Hematopoietic multipotent progenitor cell treated with erythropoietin and hydrocortisone succinate and interleukin-3 and kit ligand, for 15 days (in vitro differentiated cells): ENCODE results near the gene RGS17.

Experiments
- DNase-seq: peaks from one replicate; pipeline ENCODE4 v3.0.0-alpha.2; 2015; ENCODE audit warnings: low spot score

The RGS17 gene

GRCh38 chr6:153084393-153084792, 46.7 kb downstream of the RGS17 start:
- DNase-seq: no peak

- DNase-seq: no peak
Measured at GRCh38 chr6:153083869-153084268, 47.2 kb downstream of the RGS17 start.

- DNase-seq: no peak
Measured at GRCh38 chr6:153081914-153082313, 49.2 kb downstream of the RGS17 start.

GRCh38 chr6:153076431-153076830, 54.7 kb downstream of the RGS17 start:
- DNase-seq: no peak

- DNase-seq: no peak
Measured at GRCh38 chr6:153074761-153075160, 56.3 kb downstream of the RGS17 start.

- no peak for DNase-seq
Measured at GRCh38 chr6:153073841-153074240, 57.2 kb downstream of the RGS17 start.

GRCh38 chr6:153070756-153071155, 60.3 kb downstream of the RGS17 start:
- no peak for DNase-seq

GRCh38 chr6:153069897-153070296, 61.2 kb downstream of the RGS17 start:
- no peak for DNase-seq

- DNase-seq: no peak
Measured at GRCh38 chr6:153065222-153065621, 65.9 kb downstream of the RGS17 start.

GRCh38 chr6:153063936-153064335, 67.1 kb downstream of the RGS17 start:
- DNase-seq: no peak

GRCh38 chr6:153062516-153062915, 68.6 kb downstream of the RGS17 start:
- DNase-seq: no peak

- no peak for DNase-seq
Measured at GRCh38 chr6:153059757-153060156, 71.3 kb downstream of the RGS17 start.

GRCh38 chr6:153059311-153059710, 71.8 kb downstream of the RGS17 start:
- no peak for DNase-seq

- DNase-seq: no peak
Measured at GRCh38 chr6:153058909-153059308, 72.2 kb downstream of the RGS17 start.

- DNase-seq: no peak
Measured at GRCh38 chr6:153058291-153058690, 72.8 kb downstream of the RGS17 start.

GRCh38 chr6:153056308-153056707, 74.8 kb downstream of the RGS17 start:
- DNase-seq: no peak

- DNase-seq: no peak
Measured at GRCh38 chr6:153051801-153052200, 79.3 kb downstream of the RGS17 start.

GRCh38 chr6:153048631-153049030, 82.5 kb downstream of the RGS17 start:
- DNase-seq: no peak

- no peak for DNase-seq
Measured at GRCh38 chr6:153047386-153047785, 83.7 kb downstream of the RGS17 start.

GRCh38 chr6:153045271-153045670, 85.8 kb downstream of the RGS17 start:
- DNase-seq: no peak

GRCh38 chr6:153044295-153044694, 86.8 kb downstream of the RGS17 start:
- no peak for DNase-seq

- DNase-seq: no peak
Measured at GRCh38 chr6:153043719-153044118, 87.4 kb downstream of the RGS17 start.

GRCh38 chr6:153038378-153039057, 92.6 kb downstream of the RGS17 start:
- no peak for DNase-seq

- DNase-seq: no peak
Measured at GRCh38 chr6:153034139-153034538, 96.9 kb downstream of the RGS17 start.
